ENCODE results near the gene RASSF1.

The RASSF1 gene

GRCh38 chr3:50340448-50341329 lies at the start of gene RASSF1:
RASSF1 (minus strand) TSS chr3:50340836; CDS start chr3:50340805, 31 bp downstream.
- DNase-seq (ENCODE audit: low read depth, low spot score) = no peak

- DNase-seq (ENCODE audit: low read depth, low spot score) = no peak
Observed at GRCh38 chr3:50389414-50389767, 48.8 kb upstream of the RASSF1 start.

- no peak for DNase-seq (ENCODE audit: low read depth, low spot score)
Observed at GRCh38 chr3:50388720-50389413, 48.2 kb upstream of the RASSF1 start.

GRCh38 chr3:50388016-50388719 lies 47.5 kb upstream of the RASSF1 start:
- DNase-seq (ENCODE audit: low read depth, low spot score) = no peak

- DNase-seq (ENCODE audit: low read depth, low spot score) = no peak
Observed at GRCh38 chr3:50385754-50386153, 45.1 kb upstream of the RASSF1 start.

- DNase-seq (ENCODE audit: low read depth, low spot score) = no peak
Observed at GRCh38 chr3:50383750-50384149, 43.1 kb upstream of the RASSF1 start.

GRCh38 chr3:50382722-50383121 lies 42.1 kb upstream of the RASSF1 start:
- DNase-seq (ENCODE audit: low read depth, low spot score) = no peak

GRCh38 chr3:50381383-50381782 lies 40.7 kb upstream of the RASSF1 start:
- no peak for DNase-seq (ENCODE audit: low read depth, low spot score)

- DNase-seq (ENCODE audit: low read depth, low spot score) = no peak
Observed at GRCh38 chr3:50380405-50381085, 39.9 kb upstream of the RASSF1 start.

- no peak for DNase-seq (ENCODE audit: low read depth, low spot score)
Observed at GRCh38 chr3:50378757-50379156, 38.1 kb upstream of the RASSF1 start.

GRCh38 chr3:50378024-50378423 lies 37.4 kb upstream of the RASSF1 start:
- DNase-seq (ENCODE audit: low read depth, low spot score) = no peak

GRCh38 chr3:50375258-50375931 lies 34.8 kb upstream of the RASSF1 start:
- no peak for DNase-seq (ENCODE audit: low read depth, low spot score)

- no peak for DNase-seq (ENCODE audit: low read depth, low spot score)
Observed at GRCh38 chr3:50374363-50375257, 34.0 kb upstream of the RASSF1 start.

GRCh38 chr3:50373146-50374051 lies 32.8 kb upstream of the RASSF1 start:
- peak; percentile 60 for DNase-seq (ENCODE audit: low read depth, low spot score)

- no peak for DNase-seq (ENCODE audit: low read depth, low spot score)
Observed at GRCh38 chr3:50372349-50372748, 31.7 kb upstream of the RASSF1 start.

- DNase-seq (ENCODE audit: low read depth, low spot score) = no peak
Observed at GRCh38 chr3:50371133-50371685, 30.6 kb upstream of the RASSF1 start.

- DNase-seq (ENCODE audit: low read depth, low spot score) = no peak
Observed at GRCh38 chr3:50370594-50370993, 30.0 kb upstream of the RASSF1 start.

GRCh38 chr3:50369012-50369670 lies 28.5 kb upstream of the RASSF1 start:
- no peak for DNase-seq (ENCODE audit: low read depth, low spot score)

All from iPS DF 19.7 (cell line).